Measurements from ENCODE around the gene GZF1.

Gene GZF1

DNA sequence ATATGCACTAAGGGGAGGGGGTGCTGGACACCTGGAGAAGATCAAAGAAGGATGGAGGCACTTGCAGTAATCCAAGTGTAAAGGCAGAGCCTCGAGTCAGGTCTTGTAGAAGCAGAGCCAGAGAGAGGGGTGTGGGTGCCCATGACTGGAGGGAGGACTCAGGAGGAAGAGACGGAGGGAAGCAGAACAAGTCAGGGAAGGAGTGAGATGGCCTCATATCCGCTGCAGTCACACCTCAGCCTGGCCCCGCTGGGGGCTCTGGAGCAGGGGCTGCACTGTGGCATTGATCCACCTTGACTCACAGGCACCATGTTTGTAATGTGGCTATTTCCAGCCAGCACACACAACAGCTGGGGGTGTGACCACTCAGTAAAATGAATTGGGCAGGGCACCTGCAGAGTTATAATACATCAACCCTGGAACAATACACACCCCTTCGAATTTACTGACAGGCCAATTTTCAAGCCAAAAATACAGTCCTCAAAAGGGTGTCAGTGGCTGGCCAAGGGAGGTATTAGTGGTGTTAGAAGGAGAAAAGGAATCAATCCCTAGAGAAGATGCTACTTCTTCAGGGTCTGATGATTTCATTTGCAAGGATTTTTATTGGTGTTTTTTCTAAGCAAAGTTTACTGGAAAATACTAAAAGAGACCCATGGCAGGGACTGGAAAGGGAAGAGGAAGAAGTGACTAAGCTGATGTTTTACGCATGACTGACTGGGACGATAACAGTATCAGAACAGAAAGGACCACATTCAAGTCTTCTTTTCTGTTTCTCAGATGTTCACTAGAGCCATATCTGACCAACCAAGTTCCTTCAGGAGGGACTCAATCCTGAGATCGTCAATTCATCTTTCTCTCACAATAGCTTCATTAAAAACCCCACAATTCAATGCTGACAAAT, 30.3 kb upstream of the GZF1 start:
- H3K4me1 ChIP-seq (ENCODE audit: control insufficient read depth, insufficient read depth, low read length) = no peaks in the 10 kb centered on the region
- no peaks in the 10 kb centered on the region for H3K9me3 ChIP-seq (ENCODE audit: control insufficient read depth, low read length)
- H3K27me3 ChIP-seq (ENCODE audit: control insufficient read depth, insufficient read depth, low read length) = no peaks in the 10 kb centered on the region
- H3K9ac ChIP-seq (ENCODE audit: low read length) = no peak overlapping the region
- H3K36me3 ChIP-seq (ENCODE audit: control insufficient read depth, insufficient read depth, low read length) = no peaks in the 10 kb centered on the region
- H3K4me3 ChIP-seq (ENCODE audit: low read length) = no peak overlapping the region

DNA sequence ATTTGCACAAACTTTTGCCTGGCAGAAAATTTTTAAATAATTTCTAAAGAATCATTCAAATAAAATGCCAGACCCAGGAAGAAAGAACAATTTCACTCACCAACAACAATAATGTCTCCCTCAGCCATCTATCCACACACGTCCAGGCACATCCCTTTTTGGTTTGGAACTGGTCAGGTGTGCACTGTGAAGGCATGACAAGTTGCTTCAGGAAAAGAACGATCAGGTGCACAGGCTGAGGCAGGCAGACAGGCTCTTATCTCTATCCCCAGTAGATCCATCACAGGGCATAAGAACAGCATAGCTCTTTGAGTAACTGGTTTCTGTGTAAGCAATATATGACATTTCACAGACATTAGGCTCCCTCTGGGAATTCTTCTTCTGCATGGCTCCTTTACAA, 29.5 kb upstream of the GZF1 start:
- no peaks in the 10 kb centered on the region for H3K27me3 ChIP-seq (ENCODE audit: control insufficient read depth, insufficient read depth, low read length)

DNA sequence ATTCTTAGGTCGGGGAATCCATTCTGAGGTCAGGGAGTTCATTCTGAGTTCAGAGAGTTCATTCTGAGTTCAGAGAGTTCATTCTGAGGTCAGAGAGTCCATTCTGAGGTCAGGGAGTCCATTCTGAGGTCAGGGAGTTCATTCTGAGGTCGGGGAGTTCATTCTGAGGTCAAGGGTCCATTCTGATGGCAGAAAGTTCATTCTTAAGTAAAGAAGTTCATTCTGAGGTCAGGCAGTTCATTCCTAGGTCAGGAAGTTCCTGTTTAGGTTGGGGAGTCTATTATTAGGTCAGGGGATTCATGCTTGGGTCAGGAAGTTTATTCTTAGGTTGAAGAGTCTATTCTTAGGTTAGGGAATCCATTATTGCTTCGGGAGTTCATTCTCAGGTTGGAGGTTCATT, 27.9 kb upstream of the GZF1 start:
- no peaks in the 10 kb centered on the region for H3K4me1 ChIP-seq (ENCODE audit: control insufficient read depth, insufficient read depth, low read length)
- no peaks in the 10 kb centered on the region for H3K36me3 ChIP-seq (ENCODE audit: control insufficient read depth, insufficient read depth, low read length)
- no peaks in the 10 kb centered on the region for H3K27me3 ChIP-seq (ENCODE audit: control insufficient read depth, insufficient read depth, low read length)
- H3K9ac ChIP-seq (ENCODE audit: low read length) = no peak overlapping the region
- H3K9me3 ChIP-seq (ENCODE audit: control insufficient read depth, low read length) = no peaks in the 10 kb centered on the region
- no peak overlapping the region for H3K4me3 ChIP-seq (ENCODE audit: low read length)

More for the DNA sequence above, 29.5 kb upstream of the GZF1 start:
- H3K4me3 ChIP-seq (ENCODE audit: low read length) = no peak overlapping the region
- H3K9me3 ChIP-seq (ENCODE audit: control insufficient read depth, low read length) = no peaks in the 10 kb centered on the region
- no peaks in the 10 kb centered on the region for H3K4me1 ChIP-seq (ENCODE audit: control insufficient read depth, insufficient read depth, low read length)
- no peaks in the 10 kb centered on the region for H3K36me3 ChIP-seq (ENCODE audit: control insufficient read depth, insufficient read depth, low read length)
- no peak overlapping the region for H3K9ac ChIP-seq (ENCODE audit: low read length)

DNA sequence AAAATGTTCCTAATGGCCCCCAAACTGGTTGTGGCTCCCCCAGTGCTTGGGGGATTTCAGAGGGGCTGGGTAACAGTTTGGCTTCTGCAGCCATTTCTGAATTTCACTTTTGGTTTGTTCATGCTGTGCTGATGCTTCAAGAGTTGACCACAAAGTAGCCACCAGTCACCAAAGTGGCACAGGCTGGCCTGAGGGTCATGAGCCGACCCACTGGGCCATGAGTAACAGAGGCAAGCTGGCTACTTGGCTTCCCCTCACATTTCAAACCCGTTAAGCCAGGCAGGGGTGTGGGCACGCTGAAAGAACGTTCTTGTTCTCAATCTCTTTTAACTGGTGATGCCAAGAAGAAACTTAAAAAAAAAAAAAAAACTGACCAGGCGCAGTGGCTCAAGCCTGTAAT, 26.5 kb upstream of the GZF1 start:
- H3K9me3 ChIP-seq (ENCODE audit: control insufficient read depth, low read length) = no peaks in the 10 kb centered on the region
- no peak overlapping the region for H3K9ac ChIP-seq (ENCODE audit: low read length)
- H3K4me3 ChIP-seq (ENCODE audit: low read length) = no peak overlapping the region
- no peaks in the 10 kb centered on the region for H3K36me3 ChIP-seq (ENCODE audit: control insufficient read depth, insufficient read depth, low read length)
- H3K27me3 ChIP-seq (ENCODE audit: control insufficient read depth, insufficient read depth, low read length) = no peaks in the 10 kb centered on the region
- no peaks in the 10 kb centered on the region for H3K4me1 ChIP-seq (ENCODE audit: control insufficient read depth, insufficient read depth, low read length)

DNA sequence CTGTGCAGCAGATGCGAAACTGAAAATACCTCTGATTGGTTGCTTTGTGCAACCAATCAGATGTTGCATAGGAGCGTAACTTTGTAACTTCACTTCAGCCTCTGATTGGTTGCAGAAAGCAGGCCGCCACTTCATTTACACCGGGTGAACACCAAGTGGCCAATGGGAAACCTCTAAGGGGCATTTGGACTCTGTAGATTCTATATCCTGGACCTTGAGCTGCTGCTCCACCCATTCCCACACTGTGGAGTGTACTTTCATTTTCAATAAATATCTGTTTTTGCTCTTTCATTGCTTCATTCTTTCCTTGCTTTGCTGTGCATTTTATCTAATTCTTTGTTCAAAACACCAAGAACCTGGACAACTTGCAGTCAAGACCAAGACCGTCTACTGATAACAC, 25.5 kb upstream of the GZF1 start:
- Histone ChIP-seq H3K4me1 (ENCODE audit: control insufficient read depth, insufficient read depth, low read length) (no peaks in the 10 kb centered on the region), H3K27me3 (ENCODE audit: control insufficient read depth, insufficient read depth, low read length) (no peaks in the 10 kb centered on the region), H3K36me3 (ENCODE audit: control insufficient read depth, insufficient read depth, low read length) (no peaks in the 10 kb centered on the region), H3K9ac (ENCODE audit: low read length) (no peak overlapping the region), H3K9me3 (ENCODE audit: control insufficient read depth, low read length) (no peaks in the 10 kb centered on the region), H3K4me3 (ENCODE audit: low read length) (no peak overlapping the region)

DNA sequence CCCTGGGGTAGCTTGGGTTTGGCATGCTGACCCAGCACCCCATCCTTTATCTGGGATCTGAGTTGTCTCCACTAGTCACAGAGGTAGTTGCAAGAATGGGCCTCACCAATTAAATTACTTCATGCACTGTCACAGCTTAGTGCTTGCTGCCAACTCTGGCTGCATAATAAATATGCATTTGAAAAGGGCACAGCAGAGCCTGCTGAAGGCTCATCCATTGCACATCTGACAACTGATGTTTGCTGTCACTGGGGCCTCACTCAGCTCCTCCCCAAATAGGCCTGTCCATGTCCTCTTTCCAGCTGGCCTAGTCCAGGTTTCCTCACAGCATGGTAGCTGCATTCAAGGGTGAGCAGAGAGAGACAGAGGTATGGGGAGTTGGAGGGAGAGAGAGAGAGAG, 24.7 kb upstream of the GZF1 start:
- Histone ChIP-seq H3K9me3 (ENCODE audit: control insufficient read depth, low read length) (no peaks in the 10 kb centered on the region), H3K9ac (ENCODE audit: low read length) (no peak overlapping the region), H3K36me3 (ENCODE audit: control insufficient read depth, insufficient read depth, low read length) (no peaks in the 10 kb centered on the region), H3K4me3 (ENCODE audit: low read length) (no peak overlapping the region), H3K4me1 (ENCODE audit: control insufficient read depth, insufficient read depth, low read length) (no peaks in the 10 kb centered on the region), H3K27me3 (ENCODE audit: control insufficient read depth, insufficient read depth, low read length) (no peaks in the 10 kb centered on the region)

DNA sequence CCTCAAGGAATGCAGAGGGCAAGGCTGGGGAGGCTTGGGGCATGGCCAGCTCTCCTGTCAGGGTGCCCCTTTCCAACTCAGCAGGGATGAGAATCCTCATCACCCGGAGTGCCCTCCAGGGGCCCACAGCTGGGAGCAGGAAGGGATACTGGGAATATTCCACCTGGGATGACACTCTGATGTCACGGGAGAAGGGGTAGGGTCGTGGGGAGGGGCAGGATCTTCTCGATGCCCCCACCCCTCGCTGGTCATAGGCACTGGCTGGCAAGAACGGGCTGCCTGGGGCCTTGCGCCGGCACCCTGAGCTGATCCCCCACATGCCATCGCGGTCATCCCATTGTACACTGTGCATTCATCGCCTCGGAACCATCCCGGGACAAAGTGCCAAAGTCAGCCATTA, 22.0 kb upstream of the GZF1 start:
- Histone ChIP-seq H3K4me3 (ENCODE audit: low read length) (no peak overlapping the region), H3K36me3 (ENCODE audit: control insufficient read depth, insufficient read depth, low read length) (no peaks in the 10 kb centered on the region), H3K27me3 (ENCODE audit: control insufficient read depth, insufficient read depth, low read length) (no peaks in the 10 kb centered on the region), H3K9me3 (ENCODE audit: control insufficient read depth, low read length) (no peaks in the 10 kb centered on the region), H3K9ac (ENCODE audit: low read length) (no peak overlapping the region), H3K4me1 (ENCODE audit: control insufficient read depth, insufficient read depth, low read length) (no peaks in the 10 kb centered on the region)

DNA sequence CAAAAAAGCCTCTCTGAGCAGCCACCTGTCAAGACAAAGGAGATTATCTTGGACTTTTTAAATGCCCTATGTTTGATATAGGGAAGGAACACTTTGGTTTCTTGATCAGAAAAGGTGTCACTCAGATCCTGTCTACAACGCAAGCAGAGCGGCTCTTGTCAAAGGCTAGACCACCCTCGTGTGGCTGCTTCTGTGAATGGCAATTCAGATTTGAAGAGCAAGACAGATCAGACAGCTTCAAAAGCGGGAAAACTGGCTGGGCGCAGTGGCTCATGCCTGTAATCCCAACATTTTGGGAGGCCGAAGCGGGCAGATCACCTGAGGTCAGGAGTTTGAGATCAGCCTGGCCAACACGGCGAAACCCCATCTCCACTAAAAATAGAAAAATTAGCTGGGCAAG, 21.5 kb upstream of the GZF1 start:
- Histone ChIP-seq H3K4me3 (ENCODE audit: low read length) (no peak overlapping the region), H3K4me1 (ENCODE audit: control insufficient read depth, insufficient read depth, low read length) (no peaks in the 10 kb centered on the region), H3K27me3 (ENCODE audit: control insufficient read depth, insufficient read depth, low read length) (no peaks in the 10 kb centered on the region), H3K9me3 (ENCODE audit: control insufficient read depth, low read length) (no peaks in the 10 kb centered on the region), H3K36me3 (ENCODE audit: control insufficient read depth, insufficient read depth, low read length) (no peaks in the 10 kb centered on the region), H3K9ac (ENCODE audit: low read length) (no peak overlapping the region)

DNA sequence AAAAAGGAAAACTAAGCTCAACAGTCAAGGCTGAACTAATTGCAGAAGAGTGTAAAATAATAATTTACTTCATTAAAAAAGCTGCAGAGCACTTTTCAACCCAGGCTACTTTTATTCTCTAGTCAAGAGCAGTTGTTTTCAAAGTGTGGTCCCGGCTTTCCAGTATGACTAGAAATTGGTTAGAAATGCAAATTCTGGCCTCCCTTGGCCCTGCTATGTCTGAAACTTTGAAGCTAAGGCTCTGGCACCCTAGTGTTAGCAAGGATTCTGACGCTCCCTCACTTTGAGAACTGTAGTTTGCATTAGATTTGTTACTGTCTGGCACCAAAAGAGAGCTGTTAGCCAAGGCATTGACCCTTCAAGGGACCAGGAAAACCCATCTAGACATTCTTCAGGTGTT, 20.9 kb upstream of the GZF1 start:
- Histone ChIP-seq H3K9me3 (ENCODE audit: control insufficient read depth, low read length) (no peaks in the 10 kb centered on the region), H3K27me3 (ENCODE audit: control insufficient read depth, insufficient read depth, low read length) (no peaks in the 10 kb centered on the region), H3K4me1 (ENCODE audit: control insufficient read depth, insufficient read depth, low read length) (no peaks in the 10 kb centered on the region), H3K36me3 (ENCODE audit: control insufficient read depth, insufficient read depth, low read length) (no peaks in the 10 kb centered on the region), H3K9ac (ENCODE audit: low read length) (no peak overlapping the region), H3K4me3 (ENCODE audit: low read length) (no peak overlapping the region)

DNA sequence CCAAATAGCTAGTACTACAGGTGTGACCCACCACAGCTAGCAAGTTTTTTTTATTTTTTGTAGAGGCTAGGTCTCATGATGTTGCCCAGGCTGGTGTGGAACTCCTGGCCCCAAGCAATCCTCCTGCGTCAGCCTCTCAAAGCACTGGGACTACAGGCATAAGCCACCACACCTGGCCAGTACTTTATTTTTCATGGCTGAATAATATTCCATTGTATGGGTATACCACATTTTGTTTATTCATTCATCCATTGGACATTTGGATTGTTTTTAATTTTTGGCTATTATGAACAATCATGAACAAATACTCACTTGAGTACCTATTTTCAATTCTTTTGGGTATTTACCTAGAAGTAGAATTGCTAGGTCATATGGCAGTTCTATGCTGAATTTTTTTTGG, 18.4 kb upstream of the GZF1 start:
- no peak overlapping the region for H3K4me3 ChIP-seq (ENCODE audit: low read length)
- no peaks in the 10 kb centered on the region for H3K9me3 ChIP-seq (ENCODE audit: control insufficient read depth, low read length)
- no peaks in the 10 kb centered on the region for H3K27me3 ChIP-seq (ENCODE audit: control insufficient read depth, insufficient read depth, low read length)
- no peak overlapping the region for H3K9ac ChIP-seq (ENCODE audit: low read length)
- H3K4me1 ChIP-seq (ENCODE audit: control insufficient read depth, insufficient read depth, low read length) = no peaks in the 10 kb centered on the region
- no peaks in the 10 kb centered on the region for H3K36me3 ChIP-seq (ENCODE audit: control insufficient read depth, insufficient read depth, low read length)

DNA sequence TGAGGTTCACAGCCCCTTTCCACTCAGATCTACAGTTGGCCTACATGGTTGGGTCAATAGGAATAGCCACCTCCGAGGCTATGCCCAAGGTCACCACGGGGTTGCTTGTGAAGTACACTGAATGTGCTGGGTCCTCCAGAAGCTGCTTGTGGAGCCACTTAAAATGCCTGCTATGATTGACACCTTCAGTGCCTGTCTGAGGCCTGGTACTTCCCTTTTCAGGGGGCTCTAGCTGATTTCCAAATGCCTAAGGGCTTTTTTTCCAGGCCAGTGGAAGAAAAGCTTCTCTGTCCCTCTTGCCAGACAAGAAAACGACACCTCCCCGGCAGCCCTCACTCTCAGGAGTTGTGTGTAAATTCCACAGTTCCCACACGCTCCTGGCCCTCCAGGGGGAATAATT, 17.6 kb upstream of the GZF1 start:
- no peaks in the 10 kb centered on the region for H3K36me3 ChIP-seq (ENCODE audit: control insufficient read depth, insufficient read depth, low read length)
- H3K9ac ChIP-seq (ENCODE audit: low read length) = no peak overlapping the region
- no peaks in the 10 kb centered on the region for H3K9me3 ChIP-seq (ENCODE audit: control insufficient read depth, low read length)
- H3K4me1 ChIP-seq (ENCODE audit: control insufficient read depth, insufficient read depth, low read length) = peaks cover 3% of the 10 kb centered on the region
- no peaks in the 10 kb centered on the region for H3K27me3 ChIP-seq (ENCODE audit: control insufficient read depth, insufficient read depth, low read length)
- no peak overlapping the region for H3K4me3 ChIP-seq (ENCODE audit: low read length)

DNA sequence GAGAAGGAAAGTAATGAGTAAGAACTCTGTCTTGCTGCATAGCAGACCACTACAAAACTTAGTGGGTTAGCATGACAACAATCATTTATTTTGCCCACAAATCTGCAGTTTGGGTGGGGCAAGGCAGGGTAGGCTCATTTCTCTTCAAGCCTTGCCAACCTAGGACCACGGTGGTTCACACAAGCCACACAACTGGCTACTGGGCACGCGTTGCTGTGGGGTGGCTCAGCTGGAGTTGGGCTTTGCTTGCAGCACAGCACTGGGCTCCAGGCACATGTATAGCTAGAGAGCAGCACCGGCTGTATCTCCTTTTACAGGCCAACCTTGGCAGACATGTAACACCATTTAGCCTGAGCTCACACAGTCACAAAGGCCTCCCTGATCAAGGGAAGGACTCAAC, 16.0 kb upstream of the GZF1 start:
- Histone ChIP-seq H3K36me3 (ENCODE audit: control insufficient read depth, insufficient read depth, low read length) (no peaks in the 10 kb centered on the region), H3K9me3 (ENCODE audit: control insufficient read depth, low read length) (no peaks in the 10 kb centered on the region), H3K9ac (ENCODE audit: low read length) (no peak overlapping the region), H3K4me1 (ENCODE audit: control insufficient read depth, insufficient read depth, low read length) (peaks cover 6% of the 10 kb centered on the region), H3K4me3 (ENCODE audit: low read length) (no peak overlapping the region), H3K27me3 (ENCODE audit: control insufficient read depth, insufficient read depth, low read length) (no peaks in the 10 kb centered on the region)

DNA sequence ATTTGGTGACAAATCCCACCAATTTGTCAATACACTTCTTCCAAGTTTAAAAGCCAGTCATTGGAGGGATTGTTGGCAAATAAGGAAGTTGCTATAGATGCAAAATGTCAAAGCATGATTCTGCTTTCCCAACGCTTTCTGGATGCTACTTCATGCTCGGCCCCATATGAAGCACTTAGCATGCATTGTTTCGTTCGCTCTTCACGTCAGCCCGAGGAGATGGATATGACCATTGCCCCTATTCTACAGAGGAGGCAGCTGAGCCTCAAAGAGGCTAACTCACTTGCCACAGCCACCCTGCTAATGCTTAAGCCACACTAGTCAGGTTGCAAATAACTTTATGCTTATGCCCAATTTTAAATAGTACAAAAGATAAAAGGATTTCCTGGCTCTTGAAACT, 14.2 kb upstream of the GZF1 start:
- no peak overlapping the region for H3K9ac ChIP-seq (ENCODE audit: low read length)
- H3K4me3 ChIP-seq (ENCODE audit: low read length) = no peak overlapping the region
- H3K27me3 ChIP-seq (ENCODE audit: control insufficient read depth, insufficient read depth, low read length) = no peaks in the 10 kb centered on the region
- H3K4me1 ChIP-seq (ENCODE audit: control insufficient read depth, insufficient read depth, low read length) = peaks cover 18% of the 10 kb centered on the region
- H3K36me3 ChIP-seq (ENCODE audit: control insufficient read depth, insufficient read depth, low read length) = no peaks in the 10 kb centered on the region
- no peaks in the 10 kb centered on the region for H3K9me3 ChIP-seq (ENCODE audit: control insufficient read depth, low read length)

Measured in mucosa of stomach (tissue), 1 donor.